IMR-90 (cell line): Measurements from ENCODE around the gene CDK2AP2. TPM values are rescaled to one million over a fixed set of nuclear protein-coding genes. Genes with fewer than 3 reads are reported as not detected.
"Not testable (repeated sequence)": the region's sequence is repeated elsewhere in the genome, so short reads cannot be mapped to it uniquely, and the experiment has no call there.

Experiments used
- ATAC-seq: fragments of 200-7000 bp; cut with Tn5 transposase; 2 replicates; pipeline ENCODE4 v1.9.1; 2020; ENCODE audit warnings: low read depth, mild to moderate bottlenecking, moderate library complexity
- BruUV-seq: library from RNA; stranded (reverse); fragments of 400-500 nt; replicated peaks from 2 replicates; lab custom pipeline; 2021; lab: Mats Ljungman, UMichigan
- CTCF ChIA-PET: fragments of 300-600 bp; formaldehyde crosslinking; extraction: SDS; loops from one replicate; lab custom pipeline; 2021; ENCODE audit warnings: antibody characterized with exemption; lab: Yijun Ruan, JAX
- POLR2A ChIA-PET: fragments of 300-600 bp; sonication (Branson Sonifier 250); formaldehyde crosslinking; loops from one replicate; lab custom pipeline; 2022; ENCODE audit warnings: antibody characterized with exemption; ENCODE audit not compliant: unreplicated experiment; lab: Charles Lee
- DNase-seq: peaks from one replicate; pipeline ENCODE4 v3.0.0; 2013
- H2AFZ ChIP-seq: replicated peaks from 2 replicates; pipeline ENCODE3; 2013; ENCODE audit warnings: low read length, mild to moderate bottlenecking; ENCODE audit not compliant: poor library complexity
- H2AK5ac ChIP-seq: 2 replicates; pipeline ENCODE4 v1.6.1; 2013; ENCODE audit warnings: low read depth, low read length, inconsistent platforms
- H2AK9ac ChIP-seq: replicated peaks from 2 replicates; pipeline ENCODE3; 2013; ENCODE audit warnings: mild to moderate bottlenecking, low read depth, low read length, moderate library complexity; ENCODE audit not compliant: poor library complexity
- H2BK120ac ChIP-seq: 2 replicates; pipeline ENCODE4 v1.6.1; 2013; ENCODE audit warnings: low read depth, low read length, inconsistent platforms
- H2BK15ac ChIP-seq: 3 replicates; pipeline ENCODE4 v1.6.1; 2013; ENCODE audit warnings: low read depth, low read length, inconsistent platforms
- H2BK20ac ChIP-seq: 2 replicates; pipeline ENCODE4 v1.6.1; 2013; ENCODE audit warnings: low read depth, mild to moderate bottlenecking, inconsistent platforms, low read length, moderate library complexity
- H2BK5ac ChIP-seq: 2 replicates; pipeline ENCODE4 v1.6.1; 2013; ENCODE audit warnings: mild to moderate bottlenecking, low read depth, low read length, inconsistent platforms; ENCODE audit not compliant: poor library complexity, severe bottlenecking
- H3K14ac ChIP-seq: replicated peaks from 2 replicates; pipeline ENCODE4 v1.6.1; 2013; ENCODE audit warnings: low read depth, low read length, inconsistent platforms
- H3K18ac ChIP-seq: 2 replicates; pipeline ENCODE4 v1.6.1; 2013; ENCODE audit warnings: low read depth, low read length, control low read depth
- H3K23ac ChIP-seq: 2 replicates; pipeline ENCODE4 v1.6.1; 2013; ENCODE audit warnings: low read depth, low read length, inconsistent platforms
- H3K27ac ChIP-seq: 2 replicates; pipeline ENCODE4 v1.5.1; 2013; ENCODE audit warnings: mild to moderate bottlenecking, control low read depth, low read length; ENCODE audit not compliant: insufficient read depth
- H3K27me3 ChIP-seq: 2 replicates; pipeline ENCODE4 v1.6.1; 2013; ENCODE audit warnings: low read length; ENCODE audit not compliant: control insufficient read depth, insufficient read depth
- H3K36me3 ChIP-seq: 2 replicates; pipeline ENCODE4 v1.6.1; 2013; ENCODE audit warnings: low read length, mixed read lengths; ENCODE audit not compliant: control insufficient read depth, insufficient read depth
- H3K4ac ChIP-seq: 2 replicates; pipeline ENCODE4 v1.6.1; 2013; ENCODE audit warnings: low read depth, low read length, inconsistent platforms
- H3K4me1 ChIP-seq: 2 replicates; pipeline ENCODE4 v1.6.1; 2013; ENCODE audit warnings: low read length, mixed read lengths; ENCODE audit not compliant: control insufficient read depth, insufficient read depth
- H3K4me2 ChIP-seq: 2 replicates; pipeline ENCODE4 v1.6.1; 2013; ENCODE audit warnings: low read depth, mild to moderate bottlenecking, control low read depth, low read length, moderate library complexity
- H3K4me3 ChIP-seq: 2 replicates; pipeline ENCODE4 v1.5.1; 2013; ENCODE audit warnings: low read depth, mild to moderate bottlenecking, control low read depth, low read length, moderate library complexity; ENCODE audit not compliant: insufficient read depth
- H3K56ac ChIP-seq: 2 replicates; pipeline ENCODE4 v1.6.1; 2013; ENCODE audit warnings: low read length, inconsistent platforms; ENCODE audit not compliant: insufficient read depth; ENCODE audit errors: extremely low read depth
- H3K79me1 ChIP-seq, 2 experiments: 2 replicates each; pipeline ENCODE4 v1.6.1; 2013; ENCODE audit warnings: low read length in 2 of 2, inconsistent platforms in 1 of 2, low read depth in 1 of 2
- H3K9ac ChIP-seq: 2 replicates; pipeline ENCODE4 v1.6.1; 2013; ENCODE audit warnings: low read depth, low read length, control low read depth
- H3K9me1 ChIP-seq: 2 replicates; pipeline ENCODE4 v1.6.1; 2013; ENCODE audit warnings: low read length, inconsistent platforms; ENCODE audit not compliant: insufficient read depth
- H3K9me3 ChIP-seq: 2 replicates; pipeline ENCODE4 v1.6.1; 2013; ENCODE audit warnings: low read length; ENCODE audit not compliant: control insufficient read depth, insufficient read depth
- H4K20me1 ChIP-seq: 2 replicates; pipeline ENCODE4 v1.6.1; 2013; ENCODE audit warnings: low read length, inconsistent platforms; ENCODE audit not compliant: insufficient read depth
- H4K5ac ChIP-seq: 2 replicates; pipeline ENCODE4 v1.6.1; 2013; ENCODE audit warnings: mild to moderate bottlenecking, low read depth, low read length, control low read depth
- H4K8ac ChIP-seq, 2 experiments: 2 replicates each; pipeline ENCODE4 v1.6.1; 2013; ENCODE audit warnings: low read depth in 2 of 2, low read length in 2 of 2, control low read depth in 1 of 2, inconsistent platforms in 1 of 2
- H4K91ac ChIP-seq: 2 replicates; pipeline ENCODE4 v1.6.1; 2013; ENCODE audit warnings: low read depth, low read length, inconsistent platforms; ENCODE audit not compliant: insufficient read depth
- WGBS, 2 experiments: methylation state at CpG; one replicate each; pipeline versions ENCODE4 v1.1.5 to v1.1.7; 2013; ENCODE audit warnings: missing lambda C conversion rate in 2 of 2; ENCODE audit not compliant: insufficient read length in 1 of 2; ENCODE audit errors: extremely low coverage in 2 of 2; 5-methylcytosine and 5-hydroxymethylcytosine counted together
- dilution Hi-C: fragments of 300-500 bp; cut with HindIII; formaldehyde crosslinking; loops from one replicate; pipeline ENCODE4 v1.14.3; 2018; ENCODE audit warnings: low sequenced_read_pairs; ENCODE audit not compliant: unreplicated experiment
- in situ Hi-C: fragments of 300-500 bp; cut with MboI; formaldehyde crosslinking; loops from 3 replicates; pipeline ENCODE4 v1.14.3; 2019; ENCODE audit warnings: low sequenced_read_pairs, inconsistent platforms, mixed read lengths
- intact Hi-C: fragments of 100-400 bp; cut with micrococcal nuclease; formaldehyde crosslinking; loops from 2 replicates; pipeline ENCODE4 v1.10.0; 2022
- polyA plus RNA-seq, 3 experiments: library from polyadenylated mRNA; depleted of rRNA; stranded (reverse); fragments of >200 nt; gene quantifications; 2 replicates each; pipeline ENCODE4 v1.2.3, GENCODE V29; 2012; ENCODE audit warnings: low replicate concordance in 1 of 3
- total RNA-seq: library from RNA; depleted of rRNA; stranded (reverse); fragments of >200 nt; gene quantifications from 2 replicates; pipeline ENCODE4 v1.2.3, GENCODE V29; 2012

The CDK2AP2 gene
- total and polyA plus RNA-seq, 2 of the 4 experiments (the other 2 are of a cell fraction) = 8.1 to 44.7 TPM

DNA sequence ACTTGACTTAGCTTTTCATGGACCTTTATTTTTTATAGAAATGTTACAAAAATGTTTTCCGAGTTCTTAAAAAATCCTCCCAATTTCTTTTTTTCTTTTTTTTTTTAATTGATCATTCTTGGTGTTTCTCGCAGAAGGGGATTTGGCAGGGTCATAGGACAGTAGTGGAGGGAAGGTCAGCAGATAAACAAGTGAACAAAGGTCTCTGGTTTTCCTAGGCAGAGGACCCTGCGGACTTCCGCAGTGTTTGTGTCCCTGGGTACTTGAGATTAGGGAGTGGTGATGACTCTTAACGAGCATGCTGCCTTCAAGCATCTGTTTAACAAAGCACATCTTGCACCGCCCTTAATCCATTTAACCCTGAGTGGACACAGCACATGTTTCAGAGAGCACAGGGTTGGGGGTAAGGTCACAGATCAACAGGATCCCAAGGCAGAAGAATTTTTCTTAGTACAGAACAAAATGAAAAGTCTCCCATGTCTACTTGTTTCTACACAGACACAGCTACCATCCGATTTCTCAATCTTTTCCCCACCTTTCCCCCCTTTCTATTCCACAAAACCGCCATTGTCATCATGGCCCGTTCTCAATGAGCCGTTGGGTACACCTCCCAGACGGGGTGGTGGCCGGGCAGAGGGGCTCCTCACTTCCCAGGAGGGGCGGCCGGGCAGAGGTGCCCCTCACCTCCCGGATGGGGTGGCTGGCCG is 30.5 kb downstream of the CDK2AP2 start:
- H3K18ac ChIP-seq, H3K27ac ChIP-seq, H4K91ac ChIP-seq, H2BK20ac ChIP-seq, H4K20me1 ChIP-seq, in situ Hi-C loops, H3K9me3 ChIP-seq, H2BK15ac ChIP-seq, H3K9ac ChIP-seq, H3K23ac ChIP-seq, H3K9me1 ChIP-seq, H3K79me1 ChIP-seq, POLR2A ChIA-PET, DNase-seq, H3K14ac ChIP-seq, H3K56ac ChIP-seq, intact Hi-C loops, H2AK9ac ChIP-seq, ATAC-seq, H4K5ac ChIP-seq, H3K27me3 ChIP-seq, H2BK120ac ChIP-seq, CTCF ChIA-PET, H4K8ac ChIP-seq, H2BK5ac ChIP-seq, H3K4me1 ChIP-seq, H2AFZ ChIP-seq, H3K4me2 ChIP-seq, H3K36me3 ChIP-seq, dilution Hi-C loops, H2AK5ac ChIP-seq, BruUV-seq, H3K4ac ChIP-seq, H3K4me3 ChIP-seq: not testable (repeated sequence)
- no CpG with 5 or more reads among the region's 16 CpGs for WGBS, 2 experiments

- H3K27me3 ChIP-seq, H3K9me3 ChIP-seq, dilution Hi-C loops, H3K36me3 ChIP-seq, H3K14ac ChIP-seq, H3K4me2 ChIP-seq, H3K9ac ChIP-seq, H3K23ac ChIP-seq, H2BK120ac ChIP-seq, H2BK15ac ChIP-seq, POLR2A ChIA-PET, H3K18ac ChIP-seq, H3K4me3 ChIP-seq, H2AK5ac ChIP-seq, H3K4me1 ChIP-seq, DNase-seq, H3K56ac ChIP-seq, H3K27ac ChIP-seq, H2AFZ ChIP-seq, H2AK9ac ChIP-seq, H3K79me1 ChIP-seq, BruUV-seq, H2BK20ac ChIP-seq, H4K8ac ChIP-seq, H4K5ac ChIP-seq, ATAC-seq, H4K20me1 ChIP-seq, H4K91ac ChIP-seq, in situ Hi-C loops, H3K9me1 ChIP-seq, intact Hi-C loops, H2BK5ac ChIP-seq, H3K4ac ChIP-seq: not testable (repeated sequence)
- CTCF ChIA-PET = interaction anchor here (0.6 kb wide), 1 partner anchor 95 kb away, joined by 4 read pairs; no protein-coding TSS in a partner anchor
- 89% methylated on average over 7 of the region's 10 CpGs; no CpG with 5 or more reads in 1 of the 2 experiments for WGBS, 2 experiments
Measured at GRCh38 chr11:67476692-67477091, 31.3 kb downstream of the CDK2AP2 start.
